Thoracic aorta (tissue), 2 donors: ENCODE measurements around the gene ACTN4. TPM values are rescaled to one million over a fixed set of nuclear protein-coding genes. Genes with fewer than 3 reads are reported as not detected.
A peak's percentile ranks its signal among the peaks of the same experiment; 100 is the strongest.

Experiments
- ATAC-seq: fragments of 150-250 bp; one replicate; pipeline ENCODE4 v1.8.0; 2017; ENCODE audit warnings: low read depth; ENCODE audit not compliant: insufficient number of reproducible peaks, low FRiP score
- DNase-seq: peaks from one replicate; pipeline ENCODE4 v3.0.0-alpha.2; 2020; ENCODE audit warnings: low spot score
- H3K27ac ChIP-seq, 2 donors: fragments of 200-600 bp; sonication (generic); 1 replicate in 1 of 2; 2 replicates in 1 of 2; pipeline ENCODE4 v1.5.1; 2016; ENCODE audit warnings: mild to moderate bottlenecking in 2 of 2, moderate library complexity in 2 of 2
- H3K27me3 ChIP-seq: fragments of 200-600 bp; sonication (generic); replicated peaks from 2 replicates; pipeline ENCODE4 v1.6.0; 2016; ENCODE audit warnings: mild to moderate bottlenecking; ENCODE audit not compliant: insufficient read depth
- H3K36me3 ChIP-seq: fragments of 200-600 bp; sonication (generic); one replicate; pipeline ENCODE4 v1.5.1; 2016
- H3K4me1 ChIP-seq, 2 donors: fragments of 200-600 bp; sonication (generic); 1 replicate in 1 of 2; 2 replicates in 1 of 2; pipeline versions ENCODE4 v1.5.1 to v1.6.0; 2016; ENCODE audit warnings: low read depth in 2 of 2, mild to moderate bottlenecking in 1 of 2; ENCODE audit not compliant: control insufficient read depth in 1 of 2
- H3K4me3 ChIP-seq: fragments of 200-600 bp; sonication (generic); 2 replicates; pipeline ENCODE4 v1.5.1; 2016; ENCODE audit warnings: mild to moderate bottlenecking
- H3K9me3 ChIP-seq: fragments of 200-600 bp; sonication (generic); 2 replicates; pipeline ENCODE4 v1.5.1; 2016
- CTCF ChIP-seq: fragments of 200-600 bp; sonication (generic); IDR thresholded peaks from one replicate; pipeline ENCODE4 v1.5.1; 2019; ENCODE audit warnings: antibody characterized with exemption
- total RNA-seq, 2 donors: library from RNA; depleted of rRNA; stranded (reverse); fragments of >200 nt; gene quantifications; one replicate each; pipeline versions ENCODE4 v1.1.0 to v1.2.3, GENCODE V29; 2016

ACTN4 gene
- total RNA-seq, 2 donors from 2014 or later = 668 to 1,387 TPM

GRCh38 chr19:38721496-38721895 is 74.0 kb downstream of the ACTN4 start:
- TF ChIP-seq CTCF = no peak
- DNase-seq = no peak
- ATAC-seq = no peak
- H3K36me3 ChIP-seq = peaks cover 97% of the 10 kb centered on the region
- no peak overlapping the region for H3K4me3 ChIP-seq
- H3K27ac ChIP-seq = peak overlapping the region; percentile 84 to 93
- H3K27me3 ChIP-seq = no peaks in the 10 kb centered on the region
- H3K9me3 ChIP-seq = no peaks in the 10 kb centered on the region
- peaks cover 24 to 44% of the 10 kb centered on the region in 2 donors for H3K4me1 ChIP-seq

GRCh38 chr19:38721979-38722773 is 74.7 kb downstream of the ACTN4 start:
- ATAC-seq = no peak
- Histone ChIP-seq H3K4me1 (peaks cover 24 to 47% of the 10 kb centered on the region in 2 donors), H3K27me3 (no peaks in the 10 kb centered on the region), H3K9me3 (no peaks in the 10 kb centered on the region), H3K36me3 (peaks cover 97% of the 10 kb centered on the region), H3K27ac (peak overlapping the region; percentile 84 to 93), H3K4me3 (no peak overlapping the region)
- no peak for TF ChIP-seq CTCF
- no peak for DNase-seq

- peaks cover 97% of the 10 kb centered on the region for H3K36me3 ChIP-seq
- H3K27ac ChIP-seq = peak overlapping the region; percentile 84 to 93
- no peaks in the 10 kb centered on the region for H3K9me3 ChIP-seq
- ATAC-seq (no peak), DNase-seq (no peak)
- TF ChIP-seq CTCF = no peak
- H3K4me3 ChIP-seq = no peak overlapping the region
- H3K4me1 ChIP-seq = peaks cover 24 to 56% of the 10 kb centered on the region in 2 donors
- H3K27me3 ChIP-seq = no peaks in the 10 kb centered on the region
These were observed 75.6 kb downstream of the ACTN4 start for GRCh38 chr19:38722947-38723605.

GRCh38 chr19:38723606-38723965 is 76.1 kb downstream of the ACTN4 start:
- Histone ChIP-seq H3K4me3 (no peak overlapping the region), H3K27me3 (no peaks in the 10 kb centered on the region), H3K9me3 (no peaks in the 10 kb centered on the region), H3K27ac (peak overlapping the region; percentile 84 to 93), H3K36me3 (peaks cover 96% of the 10 kb centered on the region), H3K4me1 (peaks cover 22 to 53% of the 10 kb centered on the region in 2 donors)
- no peak for ATAC-seq
- DNase-seq = no peak
- no peak for TF ChIP-seq CTCF

GRCh38 chr19:38723990-38724854 is 76.8 kb downstream of the ACTN4 start:
- no peak overlapping the region for H3K4me3 ChIP-seq
- peak overlapping the region; percentile 84 to 93 for H3K27ac ChIP-seq
- no peaks in the 10 kb centered on the region for H3K9me3 ChIP-seq
- no peaks in the 10 kb centered on the region for H3K27me3 ChIP-seq
- peaks cover 21 to 46% of the 10 kb centered on the region in 2 donors for H3K4me1 ChIP-seq
- ATAC-seq = no peak
- DNase-seq = no peak
- no peak for TF ChIP-seq CTCF
- peaks cover 96% of the 10 kb centered on the region for H3K36me3 ChIP-seq
